WERI-Rb-1 (cell line): ENCODE measurements around the gene SLC25A43.
"Not testable (repeated sequence)": the region's sequence is repeated elsewhere in the genome, so short reads cannot be mapped to it uniquely, and the experiment has no call there.

Experiments
- DNase-seq: peaks from one replicate; pipeline ENCODE4 v3.0.0-alpha.2; 2020
- H3K27ac ChIP-seq: fragments of 250-450 bp; sonication (Bioruptor Pico); 2 replicates; pipeline ENCODE4 v1.5.1; 2020; ENCODE audit warnings: mild to moderate bottlenecking, moderate library complexity
- H3K27me3 ChIP-seq: fragments of 250-450 bp; sonication (Bioruptor Pico); 2 replicates; pipeline ENCODE4 v1.5.1; 2021; ENCODE audit warnings: mild to moderate bottlenecking, low read depth, moderate library complexity; ENCODE audit not compliant: insufficient read depth, severe bottlenecking
- H3K36me3 ChIP-seq: fragments of 250-450 bp; sonication (Bioruptor Pico); 2 replicates; pipeline ENCODE4 v1.5.1; 2020; ENCODE audit warnings: mild to moderate bottlenecking, moderate library complexity
- H3K4me3 ChIP-seq: 2 replicates; pipeline ENCODE4 v1.5.1; 2011; ENCODE audit warnings: low read depth, mild to moderate bottlenecking, control low read depth, low read length
- H3K9me3 ChIP-seq: fragments of 250-450 bp; sonication (Bioruptor Pico); 2 replicates; pipeline ENCODE4 v1.5.1; 2021; ENCODE audit warnings: mild to moderate bottlenecking, moderate library complexity; ENCODE audit not compliant: severe bottlenecking
- TF ChIP-seq, protein P1 (sequence below): IDR thresholded peaks from 2 replicates; pipeline ENCODE4 v1.5.1; 2011; ENCODE audit warnings: low read depth, mild to moderate bottlenecking, control low read depth, inconsistent platforms, low read length

The SLC25A43 gene

DNA sequence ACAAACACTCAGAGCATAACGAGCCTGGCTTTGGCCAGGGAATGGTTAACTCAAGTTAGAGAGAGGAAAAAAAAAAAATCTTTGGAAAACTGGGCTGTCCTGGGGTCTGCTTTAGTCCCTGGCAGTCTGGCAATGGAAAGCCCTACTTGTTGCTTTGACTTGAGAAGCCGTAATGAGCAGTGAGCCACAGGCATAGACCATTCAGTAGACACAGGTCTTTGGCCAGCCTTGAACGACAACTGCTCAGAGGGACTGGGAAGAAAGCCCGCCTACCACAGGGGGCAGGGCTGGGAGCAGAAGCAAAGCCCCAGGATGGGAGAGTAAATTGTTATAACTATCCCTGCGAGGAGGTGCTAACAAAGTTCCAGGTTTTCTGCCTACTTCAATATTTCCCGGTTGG lies 25.9 kb downstream of the SLC25A43 start:
- Histone ChIP-seq H3K4me3 (no peak overlapping the region), H3K27ac (no peak overlapping the region), H3K36me3 (no peaks in the 10 kb centered on the region), H3K27me3 (no peaks in the 10 kb centered on the region), H3K9me3 (no peaks in the 10 kb centered on the region)
- TF ChIP-seq, protein P1, sequence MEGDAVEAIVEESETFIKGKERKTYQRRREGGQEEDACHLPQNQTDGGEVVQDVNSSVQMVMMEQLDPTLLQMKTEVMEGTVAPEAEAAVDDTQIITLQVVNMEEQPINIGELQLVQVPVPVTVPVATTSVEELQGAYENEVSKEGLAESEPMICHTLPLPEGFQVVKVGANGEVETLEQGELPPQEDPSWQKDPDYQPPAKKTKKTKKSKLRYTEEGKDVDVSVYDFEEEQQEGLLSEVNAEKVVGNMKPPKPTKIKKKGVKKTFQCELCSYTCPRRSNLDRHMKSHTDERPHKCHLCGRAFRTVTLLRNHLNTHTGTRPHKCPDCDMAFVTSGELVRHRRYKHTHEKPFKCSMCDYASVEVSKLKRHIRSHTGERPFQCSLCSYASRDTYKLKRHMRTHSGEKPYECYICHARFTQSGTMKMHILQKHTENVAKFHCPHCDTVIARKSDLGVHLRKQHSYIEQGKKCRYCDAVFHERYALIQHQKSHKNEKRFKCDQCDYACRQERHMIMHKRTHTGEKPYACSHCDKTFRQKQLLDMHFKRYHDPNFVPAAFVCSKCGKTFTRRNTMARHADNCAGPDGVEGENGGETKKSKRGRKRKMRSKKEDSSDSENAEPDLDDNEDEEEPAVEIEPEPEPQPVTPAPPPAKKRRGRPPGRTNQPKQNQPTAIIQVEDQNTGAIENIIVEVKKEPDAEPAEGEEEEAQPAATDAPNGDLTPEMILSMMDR = no peak
- no peak for DNase-seq

DNA sequence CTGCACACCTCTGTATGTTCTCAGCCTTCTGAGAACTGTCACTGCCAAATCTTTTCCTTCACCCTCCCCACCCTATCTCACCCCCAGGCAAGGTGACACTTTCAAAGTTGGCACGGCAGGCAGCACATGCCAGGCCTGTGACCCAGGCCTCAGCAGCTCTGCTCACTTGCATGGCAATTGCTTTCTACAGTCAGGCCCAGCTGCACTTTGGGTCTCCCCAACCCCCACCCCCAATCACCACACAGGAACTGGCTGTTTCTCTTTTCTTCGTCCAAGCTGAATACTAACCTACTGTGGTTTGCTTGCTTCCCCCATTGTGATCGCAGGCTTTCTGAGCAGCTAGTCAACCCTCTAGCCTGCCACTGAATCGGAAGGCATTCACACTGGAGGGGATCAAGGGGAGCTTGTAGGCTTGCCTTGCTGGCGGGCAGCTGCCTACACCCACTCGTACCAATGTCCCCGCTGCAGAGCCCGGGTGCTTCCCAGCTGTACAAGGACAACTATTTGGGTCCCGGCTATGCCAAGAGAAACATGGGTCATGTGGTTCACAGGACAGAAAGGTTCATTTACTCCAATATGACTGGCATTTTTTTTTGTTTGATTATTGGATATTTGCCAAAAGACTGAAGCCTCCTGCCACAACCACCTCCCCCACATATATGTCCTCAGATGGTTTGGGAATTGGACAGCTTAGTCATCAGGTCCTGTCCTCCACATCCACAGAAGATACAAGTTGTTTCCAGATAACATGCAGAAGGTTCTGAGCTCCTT lies 28.1 kb downstream of the SLC25A43 start:
- no peaks in the 10 kb centered on the region for H3K27me3 ChIP-seq
- TF ChIP-seq, protein P1 = no peak
- H3K4me3 ChIP-seq = no peak overlapping the region
- no peaks in the 10 kb centered on the region for H3K9me3 ChIP-seq
- H3K27ac ChIP-seq = no peak overlapping the region
- DNase-seq = no peak
- no peaks in the 10 kb centered on the region for H3K36me3 ChIP-seq

DNA sequence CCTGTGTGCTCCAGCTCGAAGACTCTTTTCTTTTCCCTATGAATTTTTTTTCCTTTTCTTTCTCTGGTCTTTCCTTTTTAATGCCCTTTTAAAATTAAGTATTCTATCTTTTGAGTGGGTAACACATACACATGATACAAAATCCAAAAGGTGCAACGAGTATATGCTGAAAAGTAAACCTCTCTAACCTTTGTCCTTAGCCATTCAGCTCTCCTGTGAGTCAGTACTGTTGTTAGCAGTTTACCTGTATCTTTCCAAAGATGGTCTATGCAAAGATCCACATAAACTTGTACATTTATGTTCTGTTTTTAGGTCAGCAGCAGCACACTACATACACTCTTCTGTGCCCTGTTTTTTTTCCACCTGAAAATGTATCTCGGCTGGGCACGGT lies 28.7 kb downstream of the SLC25A43 start:
- DNase-seq = no peak
- no peaks in the 10 kb centered on the region for H3K9me3 ChIP-seq
- TF ChIP-seq, protein P1 = no peak
- H3K36me3 ChIP-seq = no peaks in the 10 kb centered on the region
- H3K27me3 ChIP-seq = no peaks in the 10 kb centered on the region
- H3K27ac ChIP-seq = no peak overlapping the region
- H3K4me3 ChIP-seq = no peak overlapping the region

DNA sequence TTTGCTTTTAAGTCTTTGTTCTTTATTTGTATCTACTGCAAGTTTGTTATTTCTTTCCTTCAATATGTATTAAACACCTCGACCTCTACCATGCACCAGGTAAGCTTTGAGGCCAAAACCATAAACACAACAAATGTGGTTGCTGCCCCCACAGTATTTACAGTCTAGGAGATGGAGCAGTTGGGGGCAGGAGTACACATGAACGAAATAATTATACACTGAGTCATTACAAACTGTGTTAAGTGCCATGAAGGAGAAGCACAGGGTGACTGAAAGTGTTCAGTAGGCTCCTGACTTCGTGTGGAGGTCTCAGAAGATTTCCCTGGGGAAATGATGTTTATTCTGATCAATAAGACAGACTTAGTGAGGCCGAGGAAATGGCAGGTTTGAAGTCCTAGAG lies 30.3 kb downstream of the SLC25A43 start:
- H3K27ac ChIP-seq = no peak overlapping the region
- H3K9me3 ChIP-seq = no peaks in the 10 kb centered on the region
- no peaks in the 10 kb centered on the region for H3K27me3 ChIP-seq
- no peak overlapping the region for H3K4me3 ChIP-seq
- H3K36me3 ChIP-seq = no peaks in the 10 kb centered on the region
- TF ChIP-seq, protein P1 = no peak
- DNase-seq = no peak

DNA sequence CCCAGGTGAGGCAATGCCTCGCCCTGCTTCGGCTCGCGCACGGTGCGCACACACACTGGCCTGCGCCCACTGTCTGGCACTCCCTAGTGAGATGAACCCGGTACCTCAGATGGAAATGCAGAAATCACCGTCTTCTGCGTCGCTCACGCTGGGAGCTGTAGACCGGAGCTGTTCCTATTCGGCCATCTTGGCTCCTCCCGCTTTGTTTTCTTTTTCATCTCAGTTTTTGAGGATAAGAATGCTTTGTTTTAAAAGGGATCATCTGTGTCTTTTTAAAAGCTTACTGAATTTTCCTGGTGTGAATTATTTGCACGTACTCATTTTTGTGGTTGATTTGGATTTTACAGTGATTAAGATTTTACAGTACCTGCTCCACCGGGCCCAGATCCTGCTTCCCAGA lies 42.2 kb downstream of the SLC25A43 start:
- not testable (repeated sequence) for H3K36me3 ChIP-seq, H3K27ac ChIP-seq, DNase-seq, H3K27me3 ChIP-seq, H3K9me3 ChIP-seq, H3K4me3 ChIP-seq

DNA sequence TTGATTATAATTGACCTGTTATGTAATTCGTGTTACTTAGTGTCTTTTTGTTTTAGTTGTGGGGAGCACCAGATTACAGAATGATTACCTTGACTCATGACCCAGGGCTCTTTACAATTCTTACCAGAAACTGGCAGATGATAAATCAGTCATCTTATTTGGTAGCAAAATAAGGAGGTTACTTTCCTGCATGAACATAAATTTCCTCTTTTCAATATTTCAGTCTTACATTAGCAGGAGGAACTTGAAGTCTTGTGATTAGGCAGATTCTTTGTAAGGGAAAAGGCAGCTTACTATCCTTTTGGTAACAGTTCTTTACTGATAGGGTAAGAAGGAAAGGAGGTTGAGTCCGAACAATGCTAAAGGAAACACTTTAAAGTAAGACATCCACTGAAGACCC lies 43.1 kb downstream of the SLC25A43 start:
- no peak for DNase-seq
- Histone ChIP-seq H3K4me3 (no peak overlapping the region), H3K27me3 (no peaks in the 10 kb centered on the region), H3K36me3 (no peaks in the 10 kb centered on the region), H3K27ac (no peak overlapping the region), H3K9me3 (no peaks in the 10 kb centered on the region)
- TF ChIP-seq, protein P1 = no peak
